ENCODE results near the gene SPNS2. TPM values are rescaled to one million over a fixed set of nuclear protein-coding genes. Genes with fewer than 3 reads are reported as not detected.

Gene SPNS2
- total RNA-seq, 1 experiment from 2014 or later: 0.33 TPM

GRCh38 chr17:4553669-4554068, 55.0 kb downstream of the SPNS2 start:
- no peak overlapping the region for H3K4ac ChIP-seq (ENCODE audit: low read depth, low read length)
- no peak overlapping the region for H2AFZ ChIP-seq (ENCODE audit: low read length)
- no peak overlapping the region for H3K56ac ChIP-seq (ENCODE audit: insufficient read length, low read depth, low read length)
- H3K27me3 Mint-ChIP-seq (ENCODE audit: low read depth): no peaks in the 10 kb centered on the region
- H3K9me3 ChIP-seq (ENCODE audit: control insufficient read depth, low read depth, low read length): no peaks in the 10 kb centered on the region
- no peak overlapping the region for H2AK5ac ChIP-seq (ENCODE audit: insufficient read length, low read length)
- no peak for TF ChIP-seq CTCF (conservative IDR thresholded peaks at IDR 0.05)
- H3K27ac Mint-ChIP-seq: peak overlapping the region in 1 of 3 experiments; percentile 70; a peak in 1 of 7 replicates
- no peaks in the 10 kb centered on the region for H3K9me3 Mint-ChIP-seq
- no peak overlapping the region for H3K23ac ChIP-seq (ENCODE audit: insufficient read length, low read depth, low read length)
- peaks cover 11% of the 10 kb centered on the region for H3K23me2 ChIP-seq (ENCODE audit: insufficient read length, low read depth, low read length, poor library complexity, severe bottlenecking)
- H3K79me1 ChIP-seq (ENCODE audit: insufficient read depth, low read depth, low read length, poor library complexity, severe bottlenecking): no peaks in the 10 kb centered on the region
- H2BK20ac ChIP-seq (ENCODE audit: low read depth, low read length, poor library complexity, severe bottlenecking): no peak overlapping the region
- H3K4me3 Mint-ChIP-seq: peak overlapping the region; percentile 94 to 95
- no peak overlapping the region for H2BK12ac ChIP-seq (ENCODE audit: insufficient read length, low read depth, low read length)
- H3K9ac ChIP-seq (ENCODE audit: extremely low read depth, insufficient read length, low read length): no peak overlapping the region
- no peak for DNase-seq
- no peak overlapping the region for H2BK120ac ChIP-seq (ENCODE audit: low read depth, low read length, poor library complexity, severe bottlenecking)
- peaks cover 4% of the 10 kb centered on the region; the same call in 1 of the 2 replicates for H3K4me1 ChIP-seq (ENCODE audit: insufficient read depth, low read length)
- no peaks in the 10 kb centered on the region for H3K27me3 ChIP-seq (ENCODE audit: insufficient read depth, low read length)
- no peak overlapping the region for H4K91ac ChIP-seq (ENCODE audit: insufficient read length, low read depth, low read length)
- H3K18ac ChIP-seq (ENCODE audit: insufficient read length, low read depth, low read length): no peak overlapping the region
- peaks cover 3% of the 10 kb centered on the region for H4K20me1 ChIP-seq (ENCODE audit: control insufficient read depth, insufficient read depth, insufficient read length)
- H3K36me3 Mint-ChIP-seq (ENCODE audit: insufficient read depth in 1 of 3, low read depth in 3 of 3): peaks cover 34 to 63% (median 50%) of the 10 kb centered on the region in 3 experiments
- no peak overlapping the region for H2BK5ac ChIP-seq (ENCODE audit: insufficient read length, low read length)
- H3K4me1 Mint-ChIP-seq: peaks cover 19 to 28% of the 10 kb centered on the region in 2 experiments
- H3K14ac ChIP-seq (ENCODE audit: insufficient read depth, low read length): no peak overlapping the region
- no peak overlapping the region for H2BK15ac ChIP-seq (ENCODE audit: low read depth, low read length)
- no peak overlapping the region for H3T11ph ChIP-seq (ENCODE audit: low read length)
- no peak overlapping the region for H4K8ac ChIP-seq (replicated peaks; ENCODE audit: insufficient read length, low read depth, low read length)
- no peak overlapping the region for H4K5ac ChIP-seq (ENCODE audit: insufficient read length, low read depth, low read length)
- peak overlapping the region; percentile 60 for H3K4me2 ChIP-seq (ENCODE audit: insufficient read depth, insufficient read length, low read length)
- no CpG with 5 or more reads among the region's 9 CpGs for WGBS (ENCODE audit: extremely low coverage, insufficient read length, low lambda C conversion rate)
- peaks cover 9% of the 10 kb centered on the region; the same call in 1 of the 2 replicates for H3K79me2 ChIP-seq (ENCODE audit: insufficient read depth, low read length)
- no peak overlapping the region for H3K27ac ChIP-seq (ENCODE audit: insufficient read length, low read depth, low read length)
